Subcutaneous abdominal adipose tissue (tissue), 5 donors: ENCODE data around the gene PTPN5.

Experiments used
- H3K27ac ChIP-seq: one replicate; pipeline ENCODE4 v1.7.0; 2013; ENCODE audit warnings: low read depth, mild to moderate bottlenecking, inconsistent platforms, low read length, moderate library complexity
- H3K27me3 ChIP-seq, 5 donors: one replicate each; pipeline ENCODE4 v1.7.0; 2013; ENCODE audit warnings: low read length in 5 of 5, inconsistent platforms in 1 of 5; ENCODE audit not compliant: control insufficient read depth in 5 of 5, insufficient read depth in 4 of 5
- H3K36me3 ChIP-seq, 5 donors: one replicate each; pipeline ENCODE4 v1.7.0; 2013; ENCODE audit warnings: low read length in 5 of 5; ENCODE audit not compliant: control insufficient read depth in 5 of 5, insufficient read depth in 5 of 5
- H3K4me1 ChIP-seq, 5 donors: one replicate each; pipeline ENCODE4 v1.7.0; 2013; ENCODE audit warnings: low read length in 5 of 5, mild to moderate bottlenecking in 3 of 5, moderate library complexity in 1 of 5; ENCODE audit not compliant: control insufficient read depth in 5 of 5, insufficient read depth in 5 of 5
- H3K4me3 ChIP-seq, 5 donors: one replicate each; pipeline ENCODE4 v1.7.0; 2013; ENCODE audit warnings: low read length in 5 of 5, low read depth in 1 of 5
- H3K9ac ChIP-seq, 5 donors: one replicate each; pipeline ENCODE4 v1.7.0; 2013; ENCODE audit warnings: low read length in 5 of 5, mild to moderate bottlenecking in 4 of 5, moderate library complexity in 3 of 5
- H3K9me3 ChIP-seq, 5 donors: one replicate each; pipeline ENCODE4 v1.7.0; 2013; ENCODE audit warnings: low read length in 5 of 5; ENCODE audit not compliant: control insufficient read depth in 5 of 5
- donor health status: healthy.
- donor health status: healthy.
- donor health status: healthy.
- donor health status: healthy.
- donor health status: healthy.

PTPN5 gene

GRCh38 chr11:18743900-18744514 lies 47.6 kb downstream of the PTPN5 start:
- Histone ChIP-seq H3K36me3 (no peaks in the 10 kb centered on the region), H3K4me3 (no peak overlapping the region), H3K27ac (no peak overlapping the region), H3K9ac (no peak overlapping the region), H3K4me1 (no peaks in the 10 kb centered on the region), H3K27me3 (no peaks in the 10 kb centered on the region), H3K9me3 (no peaks in the 10 kb centered on the region)

DNA sequence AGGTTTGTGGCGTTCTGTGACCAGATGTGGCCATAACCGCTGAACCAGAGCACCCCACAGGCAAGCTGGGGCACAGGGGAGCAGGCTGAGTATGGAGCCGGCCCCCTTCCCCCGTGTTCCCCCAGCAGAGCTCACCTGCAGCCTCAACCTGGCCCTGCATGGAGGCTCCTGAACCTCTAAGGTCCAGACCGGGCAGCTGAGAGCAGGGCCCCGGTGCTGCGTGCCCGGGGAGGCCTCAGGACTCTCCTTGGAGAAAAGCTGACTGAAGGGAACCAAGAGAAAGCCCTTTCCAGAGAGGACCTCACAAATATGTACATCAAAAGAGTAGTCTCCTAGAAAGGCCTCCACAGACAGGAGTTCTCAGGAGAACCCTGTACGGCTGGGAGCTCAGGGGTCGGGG lies 48.2 kb downstream of the PTPN5 start:
- Histone ChIP-seq H3K36me3 (no peaks in the 10 kb centered on the region), H3K27ac (no peak overlapping the region), H3K4me3 (no peak overlapping the region), H3K27me3 (no peaks in the 10 kb centered on the region), H3K9me3 (no peaks in the 10 kb centered on the region), H3K4me1 (no peaks in the 10 kb centered on the region), H3K9ac (no peak overlapping the region)

- Histone ChIP-seq H3K27me3 (peaks cover 0 to under 1% (median 0%) of the 10 kb centered on the region in 5 donors), H3K36me3 (no peaks in the 10 kb centered on the region), H3K27ac (no peak overlapping the region), H3K4me3 (no peak overlapping the region), H3K4me1 (no peaks in the 10 kb centered on the region), H3K9ac (no peak overlapping the region), H3K9me3 (no peaks in the 10 kb centered on the region)
Measured at GRCh38 chr11:18741783-18742182, 49.8 kb downstream of the PTPN5 start.

DNA sequence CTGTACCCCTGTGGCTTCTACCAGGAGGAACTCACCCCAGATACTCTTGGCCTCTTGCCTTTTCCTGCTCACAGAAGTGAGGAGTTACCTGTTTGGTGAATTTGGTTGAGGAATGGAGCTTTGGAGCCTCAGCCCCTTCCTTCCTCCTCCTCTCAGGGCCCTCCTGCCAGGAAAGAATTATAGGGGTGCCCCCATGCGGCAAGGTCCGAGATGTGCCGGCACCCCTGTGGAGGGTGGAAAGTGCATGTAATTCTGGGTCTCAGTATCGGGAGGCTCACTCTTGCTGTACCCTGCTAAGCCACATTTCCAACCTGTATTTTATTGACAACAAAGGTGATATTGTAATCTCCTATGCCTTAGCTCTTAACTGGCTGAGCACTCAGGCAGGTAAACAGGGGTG lies 51.9 kb downstream of the PTPN5 start:
- Histone ChIP-seq H3K27ac (no peak overlapping the region), H3K9me3 (no peaks in the 10 kb centered on the region), H3K27me3 (peaks cover 0 to 3% (median 0%) of the 10 kb centered on the region in 5 donors), H3K4me3 (no peak overlapping the region), H3K9ac (no peak overlapping the region), H3K36me3 (no peaks in the 10 kb centered on the region), H3K4me1 (no peaks in the 10 kb centered on the region)

- Histone ChIP-seq H3K27me3 (peaks cover 0 to 3% (median 0%) of the 10 kb centered on the region in 5 donors), H3K4me3 (no peak overlapping the region), H3K27ac (no peak overlapping the region)
Measured at GRCh38 chr11:18737642-18738041, 54.0 kb downstream of the PTPN5 start.

GRCh38 chr11:18736590-18737148 lies 54.9 kb downstream of the PTPN5 start:
- no peaks in the 10 kb centered on the region for H3K9me3 ChIP-seq
- peaks cover 0 to 3% (median 0%) of the 10 kb centered on the region in 5 donors for H3K27me3 ChIP-seq
- H3K9ac ChIP-seq = no peak overlapping the region
- no peak overlapping the region for H3K27ac ChIP-seq
- H3K4me3 ChIP-seq = no peak overlapping the region
- no peaks in the 10 kb centered on the region for H3K4me1 ChIP-seq
- H3K36me3 ChIP-seq = no peaks in the 10 kb centered on the region

More at GRCh38 chr11:18737642-18738041, 54.0 kb downstream of the PTPN5 start:
- H3K36me3 ChIP-seq = no peaks in the 10 kb centered on the region
- H3K9me3 ChIP-seq = no peaks in the 10 kb centered on the region
- no peak overlapping the region for H3K9ac ChIP-seq
- H3K4me1 ChIP-seq = no peaks in the 10 kb centered on the region

DNA sequence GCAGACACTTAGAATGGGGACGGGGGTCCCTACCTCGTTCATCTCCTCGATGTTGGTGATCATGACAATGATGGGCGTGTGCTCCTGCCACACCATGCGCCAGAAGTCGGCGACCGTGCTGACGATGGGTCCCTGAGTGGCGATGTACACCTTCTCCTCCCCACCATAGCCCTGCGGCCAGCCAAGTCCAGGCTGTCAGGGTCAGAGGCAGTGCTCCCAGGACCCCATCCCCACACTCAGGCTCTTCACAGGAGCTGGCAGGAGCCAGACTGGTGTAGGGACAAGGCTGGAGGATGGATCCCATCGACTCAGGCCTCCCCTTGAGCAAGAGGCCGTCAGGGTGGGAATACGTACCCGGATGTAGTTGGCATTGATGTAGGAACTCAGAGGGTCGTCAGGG lies 58.4 kb downstream of the PTPN5 start:
- no peaks in the 10 kb centered on the region for H3K4me1 ChIP-seq
- H3K4me3 ChIP-seq = no peak overlapping the region
- H3K9me3 ChIP-seq = no peaks in the 10 kb centered on the region
- no peaks in the 10 kb centered on the region for H3K36me3 ChIP-seq
- H3K9ac ChIP-seq = no peak overlapping the region
- peaks cover 0 to 3% (median 0%) of the 10 kb centered on the region in 5 donors for H3K27me3 ChIP-seq
- H3K27ac ChIP-seq = no peak overlapping the region

DNA sequence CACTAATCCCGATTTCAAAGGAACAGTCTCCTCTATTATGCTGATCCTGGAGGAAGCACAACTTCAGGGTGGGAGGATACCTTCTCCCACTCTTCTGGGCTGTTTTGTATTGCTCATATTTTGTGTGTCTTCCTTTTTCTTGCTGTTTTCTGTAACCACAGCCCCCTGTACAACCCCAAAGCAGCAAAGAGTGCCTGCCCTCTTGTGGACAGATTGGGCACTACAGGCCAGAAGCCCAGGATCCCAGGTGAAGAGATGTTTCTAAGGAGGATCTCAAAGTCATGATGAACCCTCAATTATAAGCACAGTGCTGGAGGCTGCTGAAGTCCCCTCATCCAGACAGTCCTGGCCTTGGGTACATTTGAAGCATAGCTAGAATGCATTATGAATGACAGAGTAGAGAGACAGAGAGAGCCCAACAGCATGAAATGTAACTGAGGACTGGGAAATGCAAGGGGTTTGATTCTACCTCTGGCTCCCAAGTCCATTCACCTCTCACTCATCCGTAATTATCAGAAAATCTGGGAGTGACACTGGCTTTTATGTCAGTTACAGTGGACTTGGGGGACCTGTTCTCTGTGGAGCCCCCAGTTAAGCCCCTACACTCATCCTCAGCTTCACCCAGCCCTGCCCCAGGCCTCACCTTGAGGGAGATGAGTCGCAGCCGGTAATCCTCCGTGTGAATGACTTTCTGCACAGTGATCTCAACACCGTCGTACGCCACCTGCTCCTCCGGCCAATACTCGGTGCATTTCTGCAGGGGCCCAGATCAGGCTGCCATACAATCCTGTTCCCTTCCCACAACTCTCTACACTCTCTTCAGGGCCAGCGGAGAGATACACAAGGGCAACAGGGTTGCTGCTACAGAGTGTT lies 59.4 kb downstream of the PTPN5 start:
- H3K4me1 ChIP-seq = peaks cover 0 to 6% (median 5%) of the 10 kb centered on the region in 5 donors
- peaks cover 0 to 3% (median 0%) of the 10 kb centered on the region in 5 donors for H3K27me3 ChIP-seq
- no peak overlapping the region for H3K4me3 ChIP-seq
- H3K36me3 ChIP-seq = no peaks in the 10 kb centered on the region
- H3K27ac ChIP-seq = no peak overlapping the region
- H3K9me3 ChIP-seq = no peaks in the 10 kb centered on the region
- H3K9ac ChIP-seq = no peak overlapping the region

DNA sequence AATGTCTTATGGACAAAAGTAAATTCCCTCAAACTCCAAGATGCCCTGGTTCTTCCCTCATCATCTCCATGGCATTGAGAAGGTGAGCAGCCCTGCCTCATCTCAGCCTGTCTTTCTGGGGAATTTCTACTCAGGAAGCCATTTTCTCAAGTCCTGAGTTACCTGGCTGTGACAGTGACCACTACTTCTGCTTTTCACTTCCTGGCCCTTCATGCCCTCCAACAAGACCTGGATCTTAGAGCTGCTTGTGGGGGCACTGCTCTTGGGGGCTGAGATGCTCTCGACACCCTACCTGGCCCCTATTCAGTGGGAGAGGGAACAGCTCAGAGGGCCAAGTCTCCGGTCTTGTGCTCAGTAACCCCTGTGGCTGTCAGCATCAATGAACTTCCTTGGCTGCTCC lies 60.2 kb downstream of the PTPN5 start:
- peaks cover 0 to 3% (median 0%) of the 10 kb centered on the region in 5 donors for H3K27me3 ChIP-seq
- no peak overlapping the region for H3K4me3 ChIP-seq
- H3K36me3 ChIP-seq = no peaks in the 10 kb centered on the region
- H3K9ac ChIP-seq = no peak overlapping the region
- H3K4me1 ChIP-seq = peaks cover 0 to 6% (median 5%) of the 10 kb centered on the region in 5 donors
- H3K27ac ChIP-seq = no peak overlapping the region
- H3K9me3 ChIP-seq = no peaks in the 10 kb centered on the region

DNA sequence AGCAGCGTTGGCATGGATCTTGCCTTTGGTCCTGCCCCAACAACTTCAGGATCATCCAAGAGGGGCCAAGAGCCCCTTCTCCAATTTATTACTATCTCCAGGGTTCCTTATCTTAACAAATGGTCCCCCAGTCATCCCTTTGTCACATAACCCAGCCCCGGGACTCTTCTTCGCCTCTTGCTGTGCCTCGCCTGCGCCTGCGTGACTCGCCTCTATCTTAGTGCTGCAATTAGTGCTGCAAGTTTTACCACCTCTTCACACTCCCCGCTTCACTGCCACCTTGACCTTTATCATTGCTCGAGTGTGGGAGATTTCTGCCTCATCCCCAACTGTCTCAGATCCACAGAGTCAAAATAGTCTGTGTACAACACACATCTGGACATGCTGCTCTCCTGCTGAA lies 61.6 kb downstream of the PTPN5 start:
- H3K4me1 ChIP-seq = peaks cover 0 to 6% (median 5%) of the 10 kb centered on the region in 5 donors
- no peaks in the 10 kb centered on the region for H3K36me3 ChIP-seq
- peaks cover 0 to 2% (median 0%) of the 10 kb centered on the region in 5 donors for H3K27me3 ChIP-seq
- H3K9ac ChIP-seq = no peak overlapping the region
- no peaks in the 10 kb centered on the region for H3K9me3 ChIP-seq
- H3K4me3 ChIP-seq = no peak overlapping the region
- H3K27ac ChIP-seq = no peak overlapping the region
